K562 (cell line): ENCODE measurements around the gene ABCA1. TPM values are rescaled to one million over a fixed set of nuclear protein-coding genes. Genes with fewer than 3 reads are reported as not detected.

Source experiments
- ATAC-seq: fragments of 200-7000 bp; cut with Tn5 transposase; 3 replicates; pipeline ENCODE4 v1.9.1; 2020; ENCODE audit warnings: moderate library complexity
- BruUV-seq: library from RNA; stranded (reverse); fragments of 400-500 nt; replicated peaks from 2 replicates; lab custom pipeline; 2021; lab: Mats Ljungman, UMichigan
- CTCF ChIA-PET: fragments of 300-600 bp; formaldehyde crosslinking; extraction: SDS; loops from one replicate; lab custom pipeline; 2021; ENCODE audit warnings: low intra/inter-chr PET ratio; lab: Yijun Ruan, JAX
- POLR2A ChIA-PET: fragments of 300-600, 350-650 bp; sonication (Branson Sonifier 250); formaldehyde crosslinking; extraction: SDS; loops from one replicate; lab custom pipeline; 2021; ENCODE audit warnings: antibody characterized with exemption, inconsistent platforms; lab: Yijun Ruan, JAX
- DNase-seq, 4 experiments: peaks; one replicate each; pipeline versions ENCODE4 v3.0.0 to v3.0.0-alpha.2; 2011 to 2018; ENCODE audit warnings: low spot score in 3 of 4, mixed read lengths in 3 of 4; ENCODE audit errors: extremely low read depth in 1 of 4
- FAIRE-seq: peaks from 2 replicates; lab custom pipeline; 2011; peaks lifted over from hg19 to GRCh38; lab: Jason Lieb, UNC
- H2AFZ ChIP-seq: 2 replicates; pipeline ENCODE4 v1.6.0; 2011; ENCODE audit warnings: low read depth, low read length, control low read depth, inconsistent platforms
- H3K27ac ChIP-seq: fragments of 200-600 bp; 3 replicates; pipeline ENCODE4 v1.8.0; 2011; ENCODE audit warnings: low read depth, mild to moderate bottlenecking, control low read depth, inconsistent platforms, low read length, moderate library complexity, mixed read lengths; ENCODE audit errors: extremely low read depth
- H3K27me3 ChIP-seq, 2 experiments: fragments of 300-600 bp in 1 of 2; 2 replicates in 1 of 2; 3 replicates in 1 of 2; pipeline versions ENCODE4 v1.6.0 to v1.8.0; 2011; ENCODE audit warnings: inconsistent platforms in 2 of 2, low read length in 2 of 2, mild to moderate bottlenecking in 1 of 2, mixed read lengths in 1 of 2, moderate library complexity in 1 of 2; ENCODE audit not compliant: control insufficient read depth in 2 of 2, insufficient read depth in 2 of 2
- H3K36me3 ChIP-seq: fragments of 300-600 bp; 3 replicates; pipeline ENCODE4 v1.8.0; 2011; ENCODE audit warnings: mild to moderate bottlenecking, low read length, inconsistent platforms; ENCODE audit not compliant: control insufficient read depth, insufficient read depth
- H3K4me1 ChIP-seq, 2 experiments: fragments of 200-600 bp in 1 of 2; replicated peaks in 1 of 2; 2 replicates in 1 of 2; 3 replicates in 1 of 2; pipeline versions ENCODE4 v1.5.1 to v1.8.0; 2011; ENCODE audit warnings: inconsistent platforms in 2 of 2, low read length in 2 of 2, mild to moderate bottlenecking in 1 of 2, mixed read lengths in 1 of 2, moderate library complexity in 1 of 2; ENCODE audit not compliant: control insufficient read depth in 2 of 2, insufficient read depth in 2 of 2
- H3K4me2 ChIP-seq: 2 replicates; pipeline ENCODE4 v1.6.1; 2011; ENCODE audit warnings: low read length, control low read depth, inconsistent platforms, mixed read lengths; ENCODE audit not compliant: insufficient read depth
- H3K4me3 ChIP-seq: fragments of 200-600 bp; sonication (generic), shearing (Covaris generic); 2 replicates; pipeline ENCODE4 v1.5.1; 2016; ENCODE audit warnings: control low read depth, inconsistent platforms
- H3K79me2 ChIP-seq: fragments of 200-600 bp; 3 replicates; pipeline ENCODE4 v1.8.0; 2011; ENCODE audit warnings: low read length, inconsistent platforms; ENCODE audit not compliant: control insufficient read depth, insufficient read depth
- H3K9ac ChIP-seq, 2 experiments: 2 replicates each; pipeline versions ENCODE4 v1.6.0 to v1.6.1; 2011; ENCODE audit warnings: low read depth in 2 of 2, low read length in 2 of 2, control low read depth in 1 of 2, inconsistent platforms in 1 of 2, mild to moderate bottlenecking in 1 of 2, mixed read lengths in 1 of 2; ENCODE audit not compliant: insufficient read depth in 1 of 2
- H3K9me1 ChIP-seq: one replicate; pipeline ENCODE4 v1.6.0; 2011; ENCODE audit warnings: inconsistent platforms, mild to moderate bottlenecking, low read length, moderate library complexity; ENCODE audit not compliant: control insufficient read depth, insufficient read depth
- H3K9me3 ChIP-seq: replicated peaks from 2 replicates; pipeline ENCODE4 v1.5.1; 2011; ENCODE audit warnings: low read depth, low read length, inconsistent platforms; ENCODE audit not compliant: control insufficient read depth, insufficient read depth
- H4K20me1 ChIP-seq: replicated peaks from 2 replicates; pipeline ENCODE4 v1.6.1; 2011; ENCODE audit warnings: low read length, inconsistent platforms, mixed read lengths; ENCODE audit not compliant: control insufficient read depth, insufficient read depth
- BCL6 ChIP-seq: fragments of 250-450 bp; sonication (Bioruptor Pico); IDR thresholded peaks from 2 replicates; pipeline ENCODE4 v1.4.0; 2020
- CBFA2T3 ChIP-seq: fragments of 450-650 bp; IDR thresholded peaks from 2 replicates; pipeline ENCODE4 v1.6.1; 2017
- CHD1 ChIP-seq: fragments of 200-600 bp; sonication (generic); IDR thresholded peaks from one replicate; pipeline ENCODE4 v1.6.1; 2012; ENCODE audit warnings: mild to moderate bottlenecking, moderate library complexity, low read length, inconsistent platforms
- ETV1 ChIP-seq: fragments of 450-650 bp; conservative IDR thresholded peaks from 2 replicates; pipeline ENCODE4 v1.6.1; 2016; ENCODE audit warnings: missing genetic modification characterization, control low read depth, low read depth, missing compliant biosample characterization
- HDAC6 ChIP-seq: IDR thresholded peaks from 2 replicates; pipeline ENCODE4 v1.6.1; 2012; ENCODE audit warnings: low read depth, mild to moderate bottlenecking, control low read depth, inconsistent platforms, low read length, moderate library complexity
- JUNB ChIP-seq: fragments of 450-650 bp; formaldehyde crosslinking; conservative IDR thresholded peaks from 2 replicates; pipeline ENCODE4 v1.4.0; 2020; ENCODE audit warnings: mild to moderate bottlenecking
- RBM39 ChIP-seq: fragments of 200-400 bp; formaldehyde crosslinking; optimal IDR thresholded peaks from 2 replicates; pipeline ENCODE3; 2018; ENCODE audit warnings: low read depth, low read length
- ZNF707 ChIP-seq: fragments of 250-450 bp; sonication (Bioruptor Pico); conservative IDR thresholded peaks from 2 replicates; pipeline ENCODE4 v1.8.0; 2022; ENCODE audit warnings: inconsistent platforms, mild to moderate bottlenecking, moderate library complexity
- WGBS: fragments of 100-300 bp; shearing (Covaris generic); methylation state at CpG from one replicate; pipeline ENCODE4 v1.1.6; 2016; ENCODE audit warnings: low coverage, mixed read lengths; ENCODE audit not compliant: insufficient coverage; ENCODE audit errors: missing lambda C conversion rate; 5-methylcytosine and 5-hydroxymethylcytosine counted together
- in situ Hi-C: fragments of 300-500 bp; cut with MboI; formaldehyde crosslinking; loops from 4 replicates; pipeline ENCODE4 v1.15.0; 2018; ENCODE audit warnings: inconsistent platforms, mixed read lengths
- intact Hi-C: fragments of 100-400 bp; cut with micrococcal nuclease; formaldehyde crosslinking; loops from 2 replicates; pipeline ENCODE4 v1.14.2; 2022
- polyA plus RNA-seq, 8 experiments: library from polyadenylated mRNA; depleted of rRNA in 4 of 8; stranded (reverse) in 5 of 8; unstranded in 3 of 8; fragments of >200 nt; fragmentation: Nextera tagmentation in 2 of 8; fragmentation: Illumina TruSeq in 1 of 8; extraction: Ambion mirVana in 2 of 8; extraction: Trizol in 1 of 8; gene quantifications; 2 replicates each; pipeline versions ENCODE4 v1.2.1 to v1.2.3, GENCODE V29; 2011 to 2014; ENCODE audit warnings: inconsistent platforms in 1 of 8, missing spikeins in 1 of 8
- total RNA-seq, 7 experiments: library from RNA; depleted of rRNA in 6 of 7; stranded (reverse); fragments of >200 nt in 6 of 7; fragmentation: Illumina TruSeq in 2 of 7; extraction: Trizol in 2 of 7; gene quantifications; 2 replicates each; pipeline versions ENCODE4 v1.2.1 to v1.2.3, GENCODE V29; 2011 to 2021; ENCODE audit warnings: low replicate concordance in 1 of 7
- TF ChIP-seq, protein P1 (sequence below), 2 experiments: fragments of 450-650 bp in 1 of 2; sonication (generic) in 1 of 2; formaldehyde crosslinking in 1 of 2; IDR thresholded peaks in 1 of 2; conservative IDR thresholded peaks in 1 of 2; 2 replicates each; pipeline versions ENCODE4 v1.6.1 to v1.8.1; 2016 to 2023; ENCODE audit warnings: mild to moderate bottlenecking in 2 of 2, moderate library complexity in 2 of 2, inconsistent platforms in 1 of 2, missing genetic modification reagents in 1 of 2
- TF ChIP-seq, protein P2 (sequence below): fragments of 250-450 bp; sonication (Bioruptor Pico); IDR thresholded peaks from 2 replicates; pipeline ENCODE4 v1.6.1; 2021; ENCODE audit warnings: mild to moderate bottlenecking
- TF ChIP-seq, protein P3 (sequence below), 2 experiments: fragments of 450-650 bp in 1 of 2; IDR thresholded peaks; 2 replicates each; pipeline ENCODE4 v1.6.1; 2011 to 2017; ENCODE audit warnings: low read depth in 2 of 2, antibody characterized with exemption in 1 of 2, borderline replicate concordance in 1 of 2, low read length in 1 of 2, mild to moderate bottlenecking in 1 of 2, mixed read lengths in 1 of 2; ENCODE audit not compliant: control insufficient read depth in 1 of 2
- TF ChIP-seq, protein P4 (sequence below): fragments of 250-450 bp; sonication (Bioruptor Pico); IDR thresholded peaks from 2 replicates; pipeline ENCODE4 v1.5.0; 2022; ENCODE audit warnings: mild to moderate bottlenecking

The ABCA1 gene
- total and polyA plus RNA-seq, 9 of the 15 experiments (the other 6 are each of a cell fraction or from before 2014, with no cell fraction given) = under 0.01 to 0.18 (median 0.02) TPM; not detected in 5

DNA sequence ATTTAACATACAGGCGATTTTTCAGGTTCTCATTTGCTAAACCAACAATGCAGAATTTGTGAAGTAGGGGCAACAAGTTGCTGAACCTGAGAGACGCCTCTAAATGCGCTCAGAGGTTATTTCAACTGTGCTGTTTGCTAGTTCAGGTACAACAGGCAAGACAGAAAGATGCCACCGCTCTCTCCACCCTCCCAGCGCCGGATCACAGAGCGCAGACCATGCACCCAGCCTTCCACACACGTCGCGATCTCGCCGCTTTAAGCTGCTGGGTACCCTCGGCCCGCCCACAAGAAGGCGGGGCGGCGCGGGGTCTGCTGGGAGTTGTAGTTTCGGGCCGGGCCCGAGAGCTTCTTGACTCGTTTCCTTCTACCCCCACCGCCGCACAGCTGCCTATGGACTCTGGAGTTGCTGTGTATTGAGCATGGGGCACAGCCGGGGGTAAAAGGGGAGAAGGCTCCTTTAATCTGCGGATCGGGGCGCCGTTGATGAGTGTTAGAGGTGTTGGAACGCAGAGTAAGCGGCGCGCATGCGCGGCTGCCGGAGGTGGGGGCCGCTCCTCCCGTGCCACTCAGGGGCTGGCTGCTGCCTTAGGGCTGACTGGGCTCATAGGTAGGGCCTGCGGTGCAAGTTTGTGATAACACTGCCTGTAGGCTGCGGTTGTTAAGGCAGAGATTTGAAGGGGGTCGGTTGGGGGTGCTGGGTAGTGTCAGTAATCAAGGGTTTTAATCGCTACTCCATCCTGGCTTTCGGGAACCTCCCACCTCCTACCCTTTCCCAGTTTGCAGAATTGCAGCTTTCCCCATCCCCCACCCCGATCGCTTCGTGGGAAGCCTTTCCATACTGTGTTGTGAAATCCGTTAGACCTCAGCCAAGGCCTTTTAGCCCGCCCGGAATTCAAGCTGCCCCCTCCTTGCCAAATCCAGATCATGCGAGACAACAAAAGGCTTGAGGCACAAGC is 40.3 kb upstream of the ABCA1 start:
- H3K9ac ChIP-seq = peak overlapping the region; percentile 60 to 83; a peak in 3 of 4 replicates
- peak overlapping the region; percentile 89 for H3K4me2 ChIP-seq
- CTCF ChIA-PET = no interaction called here
- peaks cover 0 to 9% of the 10 kb centered on the region in 2 experiments; a peak in 3 of 5 replicates for H3K4me1 ChIP-seq
- no peaks in the 10 kb centered on the region for H4K20me1 ChIP-seq
- 5% methylated on average over 40 of the region's 50 CpGs for WGBS
- peak; percentile 57 for FAIRE-seq
- H3K9me1 ChIP-seq = no peaks in the 10 kb centered on the region
- ATAC-seq = peak; percentile 100
- peak overlapping the region; percentile 99 for H2AFZ ChIP-seq
- H3K27ac ChIP-seq = peak overlapping the region; percentile 69; the same call in 2 of the 3 replicates
- POLR2A ChIA-PET = no interaction called here
- peak overlapping the region; percentile 68 for H3K4me3 ChIP-seq
- peaks cover 0 to 14% of the 10 kb centered on the region in 2 experiments; a peak in 2 of 5 replicates for H3K27me3 ChIP-seq
- in situ Hi-C loops (no loop called here), intact Hi-C loops (loop anchor here (1.0 kb wide), 1 partner anchor 40 kb away; the partner anchor contains the start of gene ABCA1)
- H3K79me2 ChIP-seq = no peaks in the 10 kb centered on the region
- no peaks in the 10 kb centered on the region for H3K36me3 ChIP-seq
- no peaks in the 10 kb centered on the region for H3K9me3 ChIP-seq
- BruUV-seq = no TSS peak
- DNase-seq = peak; percentile 83 to 88 (median 84)
- TF ChIP-seq CHD1 (no peak), CBFA2T3 (no peak; the same call in 1 of the 2 replicates), ETV1 (tag) (0 out of 2 replicates have a peak, but pooled peaks have one; percentile 30), JUNB (no peak), HDAC6 (no peak), BCL6 (no peak), ZNF707 (CRISPR knock-in tag) (no peak), RBM39 (no peak)
- TF ChIP-seq, protein P1, sequence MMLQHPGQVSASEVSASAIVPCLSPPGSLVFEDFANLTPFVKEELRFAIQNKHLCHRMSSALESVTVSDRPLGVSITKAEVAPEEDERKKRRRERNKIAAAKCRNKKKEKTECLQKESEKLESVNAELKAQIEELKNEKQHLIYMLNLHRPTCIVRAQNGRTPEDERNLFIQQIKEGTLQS (IDR thresholded peaks at IDR 0.05) = no peak
- TF ChIP-seq, protein P1 (CRISPR knock-in tag; conservative IDR thresholded peaks at IDR 0.05) = no peak
- TF ChIP-seq, protein P2, sequence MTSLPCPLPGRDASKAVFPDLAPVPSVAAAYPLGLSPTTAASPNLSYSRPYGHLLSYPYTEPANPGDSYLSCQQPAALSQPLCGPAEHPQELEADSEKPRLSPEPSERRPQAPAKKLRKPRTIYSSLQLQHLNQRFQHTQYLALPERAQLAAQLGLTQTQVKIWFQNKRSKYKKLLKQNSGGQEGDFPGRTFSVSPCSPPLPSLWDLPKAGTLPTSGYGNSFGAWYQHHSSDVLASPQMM (CRISPR knock-in tag) = no peak
- TF ChIP-seq, protein P3, sequence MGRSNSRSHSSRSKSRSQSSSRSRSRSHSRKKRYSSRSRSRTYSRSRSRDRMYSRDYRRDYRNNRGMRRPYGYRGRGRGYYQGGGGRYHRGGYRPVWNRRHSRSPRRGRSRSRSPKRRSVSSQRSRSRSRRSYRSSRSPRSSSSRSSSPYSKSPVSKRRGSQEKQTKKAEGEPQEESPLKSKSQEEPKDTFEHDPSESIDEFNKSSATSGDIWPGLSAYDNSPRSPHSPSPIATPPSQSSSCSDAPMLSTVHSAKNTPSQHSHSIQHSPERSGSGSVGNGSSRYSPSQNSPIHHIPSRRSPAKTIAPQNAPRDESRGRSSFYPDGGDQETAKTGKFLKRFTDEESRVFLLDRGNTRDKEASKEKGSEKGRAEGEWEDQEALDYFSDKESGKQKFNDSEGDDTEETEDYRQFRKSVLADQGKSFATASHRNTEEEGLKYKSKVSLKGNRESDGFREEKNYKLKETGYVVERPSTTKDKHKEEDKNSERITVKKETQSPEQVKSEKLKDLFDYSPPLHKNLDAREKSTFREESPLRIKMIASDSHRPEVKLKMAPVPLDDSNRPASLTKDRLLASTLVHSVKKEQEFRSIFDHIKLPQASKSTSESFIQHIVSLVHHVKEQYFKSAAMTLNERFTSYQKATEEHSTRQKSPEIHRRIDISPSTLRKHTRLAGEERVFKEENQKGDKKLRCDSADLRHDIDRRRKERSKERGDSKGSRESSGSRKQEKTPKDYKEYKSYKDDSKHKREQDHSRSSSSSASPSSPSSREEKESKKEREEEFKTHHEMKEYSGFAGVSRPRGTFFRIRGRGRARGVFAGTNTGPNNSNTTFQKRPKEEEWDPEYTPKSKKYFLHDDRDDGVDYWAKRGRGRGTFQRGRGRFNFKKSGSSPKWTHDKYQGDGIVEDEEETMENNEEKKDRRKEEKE (IDR thresholded peaks at IDR 0.05; ENCODE audit: borderline replicate concordance in 1 of 2, control insufficient read depth in 1 of 2, low read depth in 2 of 2, low read length in 1 of 2) = no peak
- TF ChIP-seq, protein P4, sequence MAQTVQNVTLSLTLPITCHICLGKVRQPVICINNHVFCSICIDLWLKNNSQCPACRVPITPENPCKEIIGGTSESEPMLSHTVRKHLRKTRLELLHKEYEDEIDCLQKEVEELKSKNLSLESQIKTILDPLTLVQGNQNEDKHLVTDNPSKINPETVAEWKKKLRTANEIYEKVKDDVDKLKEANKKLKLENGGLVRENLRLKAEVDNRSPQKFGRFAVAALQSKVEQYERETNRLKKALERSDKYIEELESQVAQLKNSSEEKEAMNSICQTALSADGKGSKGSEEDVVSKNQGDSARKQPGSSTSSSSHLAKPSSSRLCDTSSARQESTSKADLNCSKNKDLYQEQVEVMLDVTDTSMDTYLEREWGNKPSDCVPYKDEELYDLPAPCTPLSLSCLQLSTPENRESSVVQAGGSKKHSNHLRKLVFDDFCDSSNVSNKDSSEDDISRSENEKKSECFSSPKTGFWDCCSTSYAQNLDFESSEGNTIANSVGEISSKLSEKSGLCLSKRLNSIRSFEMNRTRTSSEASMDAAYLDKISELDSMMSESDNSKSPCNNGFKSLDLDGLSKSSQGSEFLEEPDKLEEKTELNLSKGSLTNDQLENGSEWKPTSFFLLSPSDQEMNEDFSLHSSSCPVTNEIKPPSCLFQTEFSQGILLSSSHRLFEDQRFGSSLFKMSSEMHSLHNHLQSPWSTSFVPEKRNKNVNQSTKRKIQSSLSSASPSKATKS (CRISPR knock-in tag) = no peak
